Liver (tissue), 3 donors: Measurements from ENCODE around the gene SV2B.

ENCODE experiments used
- EGR1 ChIP-seq, 2 donors: IDR thresholded peaks; 2 replicates each; pipeline ENCODE4 v1.6.1; 2016 to 2018; ENCODE audit warnings: antibody characterized with exemption in 2 of 2, low read depth in 2 of 2
- GABPA ChIP-seq, 2 donors: IDR thresholded peaks in 1 of 2; conservative IDR thresholded peaks in 1 of 2; 2 replicates each; pipeline ENCODE4 v1.6.1; 2016; ENCODE audit warnings: antibody characterized with exemption in 2 of 2, mild to moderate bottlenecking in 1 of 2, moderate library complexity in 1 of 2
- HNF4A ChIP-seq, 2 donors: conservative IDR thresholded peaks; 2 replicates each; pipeline ENCODE4 v1.6.1; 2016; ENCODE audit warnings: antibody characterized with exemption in 2 of 2, mild to moderate bottlenecking in 2 of 2
- RAD21 ChIP-seq, 2 donors: IDR thresholded peaks; 2 replicates each; pipeline ENCODE4 v1.6.1; 2016; ENCODE audit warnings: antibody characterized with exemption in 2 of 2, mild to moderate bottlenecking in 2 of 2
- RXRA ChIP-seq, 2 donors: IDR thresholded peaks; 2 replicates each; pipeline ENCODE4 v1.6.1; 2017 to 2018; ENCODE audit warnings: antibody characterized with exemption in 2 of 2, mild to moderate bottlenecking in 1 of 2
- SP1 ChIP-seq: IDR thresholded peaks from 2 replicates; pipeline ENCODE4 v1.6.1; 2018; ENCODE audit warnings: antibody characterized with exemption, mild to moderate bottlenecking
- TAF1 ChIP-seq: conservative IDR thresholded peaks from 2 replicates; pipeline ENCODE4 v1.6.1; 2016; ENCODE audit warnings: antibody characterized with exemption, mild to moderate bottlenecking
- YY1 ChIP-seq: IDR thresholded peaks from 2 replicates; pipeline ENCODE4 v1.6.1; 2016; ENCODE audit warnings: antibody characterized with exemption, mild to moderate bottlenecking
- TF ChIP-seq, protein P1 (sequence below): fragments of 150-350 bp; IDR thresholded peaks from 2 replicates; pipeline ENCODE4 v1.5.1; 2017; ENCODE audit warnings: improper control_type of control experiment, low read depth, low read length; ENCODE audit not compliant: missing input control
- TF ChIP-seq, protein P2 (sequence below): IDR thresholded peaks from 2 replicates; pipeline ENCODE4 v1.6.1; 2016; ENCODE audit warnings: antibody characterized with exemption
- TF ChIP-seq, protein P3 (sequence below): IDR thresholded peaks from 2 replicates; pipeline ENCODE4 v1.6.1; 2016; ENCODE audit warnings: antibody characterized with exemption
- TF ChIP-seq, protein P4 (sequence below): IDR thresholded peaks from 2 replicates; pipeline ENCODE4 v1.6.1; 2016; ENCODE audit warnings: antibody characterized with exemption, mild to moderate bottlenecking
- donor health status: healthy.
- donor health status: healthy.

DNA sequence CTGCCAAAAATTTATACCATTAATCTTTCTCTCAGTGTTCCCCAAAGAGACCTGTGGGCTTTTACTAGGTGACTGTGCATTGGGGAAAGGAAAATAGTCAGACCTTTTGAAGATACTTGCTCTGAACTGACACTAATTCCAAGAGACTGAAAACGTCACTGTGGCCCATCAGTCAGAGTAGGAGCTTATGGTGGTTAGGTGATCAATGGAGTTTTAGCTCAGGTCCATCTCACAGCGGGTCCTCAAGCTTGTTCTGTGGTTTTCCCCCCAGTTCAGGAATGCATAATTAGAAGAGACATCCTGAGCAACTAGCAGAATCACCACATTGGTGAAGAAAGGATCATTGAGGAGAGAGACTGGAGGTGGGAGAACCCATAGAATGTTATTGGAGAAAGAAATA is 134.7 kb downstream of the SV2B start:
- TF ChIP-seq, protein P1, sequence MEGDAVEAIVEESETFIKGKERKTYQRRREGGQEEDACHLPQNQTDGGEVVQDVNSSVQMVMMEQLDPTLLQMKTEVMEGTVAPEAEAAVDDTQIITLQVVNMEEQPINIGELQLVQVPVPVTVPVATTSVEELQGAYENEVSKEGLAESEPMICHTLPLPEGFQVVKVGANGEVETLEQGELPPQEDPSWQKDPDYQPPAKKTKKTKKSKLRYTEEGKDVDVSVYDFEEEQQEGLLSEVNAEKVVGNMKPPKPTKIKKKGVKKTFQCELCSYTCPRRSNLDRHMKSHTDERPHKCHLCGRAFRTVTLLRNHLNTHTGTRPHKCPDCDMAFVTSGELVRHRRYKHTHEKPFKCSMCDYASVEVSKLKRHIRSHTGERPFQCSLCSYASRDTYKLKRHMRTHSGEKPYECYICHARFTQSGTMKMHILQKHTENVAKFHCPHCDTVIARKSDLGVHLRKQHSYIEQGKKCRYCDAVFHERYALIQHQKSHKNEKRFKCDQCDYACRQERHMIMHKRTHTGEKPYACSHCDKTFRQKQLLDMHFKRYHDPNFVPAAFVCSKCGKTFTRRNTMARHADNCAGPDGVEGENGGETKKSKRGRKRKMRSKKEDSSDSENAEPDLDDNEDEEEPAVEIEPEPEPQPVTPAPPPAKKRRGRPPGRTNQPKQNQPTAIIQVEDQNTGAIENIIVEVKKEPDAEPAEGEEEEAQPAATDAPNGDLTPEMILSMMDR: no peak
- TF ChIP-seq SP1 (no peak), EGR1 (IDR thresholded peaks at IDR 0.05; ENCODE audit: low read depth in 2 of 2) (no peak), HNF4A (conservative IDR thresholded peaks at IDR 0.05) (no peak), YY1 (no peak), RXRA (IDR thresholded peaks at IDR 0.05) (no peak), RAD21 (IDR thresholded peaks at IDR 0.05) (no peak), TAF1 (no peak), GABPA (IDR thresholded peaks at IDR 0.05 in 1 of 2, conservative IDR thresholded peaks at IDR 0.05 in 1 of 2) (no peak)
- TF ChIP-seq, protein P2, sequence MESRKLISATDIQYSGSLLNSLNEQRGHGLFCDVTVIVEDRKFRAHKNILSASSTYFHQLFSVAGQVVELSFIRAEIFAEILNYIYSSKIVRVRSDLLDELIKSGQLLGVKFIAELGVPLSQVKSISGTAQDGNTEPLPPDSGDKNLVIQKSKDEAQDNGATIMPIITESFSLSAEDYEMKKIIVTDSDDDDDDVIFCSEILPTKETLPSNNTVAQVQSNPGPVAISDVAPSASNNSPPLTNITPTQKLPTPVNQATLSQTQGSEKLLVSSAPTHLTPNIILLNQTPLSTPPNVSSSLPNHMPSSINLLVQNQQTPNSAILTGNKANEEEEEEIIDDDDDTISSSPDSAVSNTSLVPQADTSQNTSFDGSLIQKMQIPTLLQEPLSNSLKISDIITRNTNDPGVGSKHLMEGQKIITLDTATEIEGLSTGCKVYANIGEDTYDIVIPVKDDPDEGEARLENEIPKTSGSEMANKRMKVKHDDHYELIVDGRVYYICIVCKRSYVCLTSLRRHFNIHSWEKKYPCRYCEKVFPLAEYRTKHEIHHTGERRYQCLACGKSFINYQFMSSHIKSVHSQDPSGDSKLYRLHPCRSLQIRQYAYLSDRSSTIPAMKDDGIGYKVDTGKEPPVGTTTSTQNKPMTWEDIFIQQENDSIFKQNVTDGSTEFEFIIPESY: no peak
- TF ChIP-seq, protein P3, sequence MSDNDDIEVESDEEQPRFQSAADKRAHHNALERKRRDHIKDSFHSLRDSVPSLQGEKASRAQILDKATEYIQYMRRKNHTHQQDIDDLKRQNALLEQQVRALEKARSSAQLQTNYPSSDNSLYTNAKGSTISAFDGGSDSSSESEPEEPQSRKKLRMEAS: no peak
- TF ChIP-seq, protein P4, sequence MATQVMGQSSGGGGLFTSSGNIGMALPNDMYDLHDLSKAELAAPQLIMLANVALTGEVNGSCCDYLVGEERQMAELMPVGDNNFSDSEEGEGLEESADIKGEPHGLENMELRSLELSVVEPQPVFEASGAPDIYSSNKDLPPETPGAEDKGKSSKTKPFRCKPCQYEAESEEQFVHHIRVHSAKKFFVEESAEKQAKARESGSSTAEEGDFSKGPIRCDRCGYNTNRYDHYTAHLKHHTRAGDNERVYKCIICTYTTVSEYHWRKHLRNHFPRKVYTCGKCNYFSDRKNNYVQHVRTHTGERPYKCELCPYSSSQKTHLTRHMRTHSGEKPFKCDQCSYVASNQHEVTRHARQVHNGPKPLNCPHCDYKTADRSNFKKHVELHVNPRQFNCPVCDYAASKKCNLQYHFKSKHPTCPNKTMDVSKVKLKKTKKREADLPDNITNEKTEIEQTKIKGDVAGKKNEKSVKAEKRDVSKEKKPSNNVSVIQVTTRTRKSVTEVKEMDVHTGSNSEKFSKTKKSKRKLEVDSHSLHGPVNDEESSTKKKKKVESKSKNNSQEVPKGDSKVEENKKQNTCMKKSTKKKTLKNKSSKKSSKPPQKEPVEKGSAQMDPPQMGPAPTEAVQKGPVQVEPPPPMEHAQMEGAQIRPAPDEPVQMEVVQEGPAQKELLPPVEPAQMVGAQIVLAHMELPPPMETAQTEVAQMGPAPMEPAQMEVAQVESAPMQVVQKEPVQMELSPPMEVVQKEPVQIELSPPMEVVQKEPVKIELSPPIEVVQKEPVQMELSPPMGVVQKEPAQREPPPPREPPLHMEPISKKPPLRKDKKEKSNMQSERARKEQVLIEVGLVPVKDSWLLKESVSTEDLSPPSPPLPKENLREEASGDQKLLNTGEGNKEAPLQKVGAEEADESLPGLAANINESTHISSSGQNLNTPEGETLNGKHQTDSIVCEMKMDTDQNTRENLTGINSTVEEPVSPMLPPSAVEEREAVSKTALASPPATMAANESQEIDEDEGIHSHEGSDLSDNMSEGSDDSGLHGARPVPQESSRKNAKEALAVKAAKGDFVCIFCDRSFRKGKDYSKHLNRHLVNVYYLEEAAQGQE: no peak
